Subcutaneous abdominal adipose tissue (tissue), 5 donors: ENCODE results near the gene NUP214.

Source experiments
- H3K27ac ChIP-seq: one replicate; pipeline ENCODE4 v1.7.0; 2013; ENCODE audit warnings: low read depth, mild to moderate bottlenecking, inconsistent platforms, low read length, moderate library complexity
- H3K27me3 ChIP-seq, 5 donors: one replicate each; pipeline ENCODE4 v1.7.0; 2013; ENCODE audit warnings: low read length in 5 of 5, inconsistent platforms in 1 of 5; ENCODE audit not compliant: control insufficient read depth in 5 of 5, insufficient read depth in 4 of 5
- H3K36me3 ChIP-seq, 5 donors: one replicate each; pipeline ENCODE4 v1.7.0; 2013; ENCODE audit warnings: low read length in 5 of 5; ENCODE audit not compliant: control insufficient read depth in 5 of 5, insufficient read depth in 5 of 5
- H3K4me1 ChIP-seq, 5 donors: one replicate each; pipeline ENCODE4 v1.7.0; 2013; ENCODE audit warnings: low read length in 5 of 5, mild to moderate bottlenecking in 3 of 5, moderate library complexity in 1 of 5; ENCODE audit not compliant: control insufficient read depth in 5 of 5, insufficient read depth in 5 of 5
- H3K4me3 ChIP-seq, 5 donors: one replicate each; pipeline ENCODE4 v1.7.0; 2013; ENCODE audit warnings: low read length in 5 of 5, low read depth in 1 of 5
- H3K9ac ChIP-seq, 5 donors: one replicate each; pipeline ENCODE4 v1.7.0; 2013; ENCODE audit warnings: low read length in 5 of 5, mild to moderate bottlenecking in 4 of 5, moderate library complexity in 3 of 5
- H3K9me3 ChIP-seq, 5 donors: one replicate each; pipeline ENCODE4 v1.7.0; 2013; ENCODE audit warnings: low read length in 5 of 5; ENCODE audit not compliant: control insufficient read depth in 5 of 5
- donor health status: healthy.
- donor health status: healthy.
- donor health status: healthy.
- donor health status: healthy.
- donor health status: healthy.

Gene NUP214

GRCh38 chr9:131087354-131087893 lies 38.0 kb upstream of the NUP214 start:
- Histone ChIP-seq H3K9me3 (no peaks in the 10 kb centered on the region), H3K4me3 (no peak overlapping the region), H3K27ac (no peak overlapping the region), H3K27me3 (peaks cover 0 to 5% (median under 1%) of the 10 kb centered on the region in 5 donors), H3K36me3 (no peaks in the 10 kb centered on the region), H3K9ac (no peak overlapping the region), H3K4me1 (peaks cover 0 to 10% (median 0%) of the 10 kb centered on the region in 5 donors)

GRCh38 chr9:131090025-131090787 lies 35.2 kb upstream of the NUP214 start:
- no peaks in the 10 kb centered on the region for H3K9me3 ChIP-seq
- H3K27ac ChIP-seq, result no peak overlapping the region
- H3K4me3 ChIP-seq, result no peak overlapping the region
- no peak overlapping the region for H3K9ac ChIP-seq
- no peaks in the 10 kb centered on the region for H3K36me3 ChIP-seq
- no peaks in the 10 kb centered on the region for H3K4me1 ChIP-seq
- peaks cover 12 to 22% (median 20%) of the 10 kb centered on the region in 5 donors for H3K27me3 ChIP-seq

GRCh38 chr9:131091352-131091992 lies 33.9 kb upstream of the NUP214 start:
- H3K4me1 ChIP-seq, result peaks cover 1 to 8% (median 6%) of the 10 kb centered on the region in 5 donors
- H3K27me3 ChIP-seq, result peaks cover 19 to 27% (median 23%) of the 10 kb centered on the region in 5 donors
- no peaks in the 10 kb centered on the region for H3K36me3 ChIP-seq

GRCh38 chr9:131092030-131092429 lies 33.4 kb upstream of the NUP214 start:
- Histone ChIP-seq H3K36me3 (no peaks in the 10 kb centered on the region), H3K27me3 (peaks cover 22 to 33% (median 28%) of the 10 kb centered on the region in 5 donors), H3K4me3 (no peak overlapping the region), H3K27ac (no peak overlapping the region), H3K4me1 (peaks cover 2 to 14% (median 10%) of the 10 kb centered on the region in 5 donors), H3K9me3 (no peaks in the 10 kb centered on the region), H3K9ac (no peak overlapping the region)

More at GRCh38 chr9:131091352-131091992, 33.9 kb upstream of the NUP214 start:
- H3K4me3 ChIP-seq, result no peak overlapping the region
- no peak overlapping the region for H3K27ac ChIP-seq
- H3K9ac ChIP-seq, result no peak overlapping the region
- H3K9me3 ChIP-seq, result no peaks in the 10 kb centered on the region

GRCh38 chr9:131092548-131093440 lies 32.6 kb upstream of the NUP214 start:
- Histone ChIP-seq H3K4me1 (peaks cover 2 to 21% (median 16%) of the 10 kb centered on the region in 5 donors), H3K27me3 (peaks cover 25 to 39% (median 34%) of the 10 kb centered on the region in 5 donors), H3K36me3 (no peaks in the 10 kb centered on the region)

GRCh38 chr9:131094015-131094414 lies 31.4 kb upstream of the NUP214 start:
- H3K27me3 ChIP-seq, result peaks cover 25 to 48% (median 42%) of the 10 kb centered on the region in 5 donors
- H3K36me3 ChIP-seq, result no peaks in the 10 kb centered on the region
- H3K4me3 ChIP-seq, result no peak overlapping the region
- H3K9ac ChIP-seq, result no peak overlapping the region
- peaks cover 2 to 33% (median 26%) of the 10 kb centered on the region in 5 donors for H3K4me1 ChIP-seq
- H3K9me3 ChIP-seq, result no peaks in the 10 kb centered on the region
- no peak overlapping the region for H3K27ac ChIP-seq

More at GRCh38 chr9:131092548-131093440, 32.6 kb upstream of the NUP214 start:
- H3K9ac ChIP-seq, result no peak overlapping the region
- no peak overlapping the region for H3K4me3 ChIP-seq
- H3K9me3 ChIP-seq, result no peaks in the 10 kb centered on the region
- H3K27ac ChIP-seq, result no peak overlapping the region

GRCh38 chr9:131094622-131095021 lies 30.8 kb upstream of the NUP214 start:
- Histone ChIP-seq H3K27me3 (peaks cover 25 to 51% (median 42%) of the 10 kb centered on the region in 5 donors), H3K27ac (no peak overlapping the region), H3K36me3 (no peaks in the 10 kb centered on the region), H3K4me3 (no peak overlapping the region), H3K4me1 (peaks cover 2 to 38% (median 27%) of the 10 kb centered on the region in 5 donors), H3K9ac (no peak overlapping the region), H3K9me3 (no peaks in the 10 kb centered on the region)

- Histone ChIP-seq H3K9ac (no peak overlapping the region), H3K27me3 (peaks cover 25 to 51% (median 42%) of the 10 kb centered on the region in 5 donors), H3K9me3 (no peaks in the 10 kb centered on the region), H3K36me3 (no peaks in the 10 kb centered on the region), H3K4me3 (peak overlapping the region in 4 of 5 donors; percentile 32 to 81 (median 46)), H3K27ac (no peak overlapping the region), H3K4me1 (peaks cover 2 to 46% (median 31%) of the 10 kb centered on the region in 5 donors)
Observed at GRCh38 chr9:131095666-131096268, 29.6 kb upstream of the NUP214 start.
